Right cardiac atrium (tissue), 5 donors: ENCODE results near the gene SLC6A9. TPM values are rescaled to one million over a fixed set of nuclear protein-coding genes. Genes with fewer than 3 reads are reported as not detected.
A peak's percentile ranks its signal among the peaks of the same experiment; 100 is the strongest.

Experiments used
- ATAC-seq, 2 donors: fragments of 200-7000 bp; cut with Tn5 transposase; one replicate each; pipeline versions ENCODE4 v1.8.0 to v1.9.1; 2020; ENCODE audit warnings: moderate library complexity in 2 of 2, mild to moderate bottlenecking in 1 of 2
- DNase-seq, 3 donors: peaks; one replicate each; pipeline ENCODE4 v3.0.0-alpha.2; 2020
- H3K27ac ChIP-seq: one replicate; pipeline ENCODE4 v1.5.1; 2013; ENCODE audit warnings: mild to moderate bottlenecking, low read length, control low read depth, moderate library complexity
- H3K27me3 ChIP-seq: one replicate; pipeline ENCODE4 v1.6.1; 2013; ENCODE audit not compliant: control insufficient read depth, insufficient read depth
- H3K4me1 ChIP-seq: one replicate; pipeline ENCODE4 v1.6.1; 2013; ENCODE audit warnings: low read length; ENCODE audit not compliant: control insufficient read depth, insufficient read depth
- H3K4me3 ChIP-seq: one replicate; pipeline ENCODE4 v1.5.1; 2013; ENCODE audit warnings: low read length, control low read depth
- H3K9me3 ChIP-seq: one replicate; pipeline ENCODE4 v1.6.1; 2013; ENCODE audit warnings: low read length; ENCODE audit not compliant: control insufficient read depth
- WGBS: extraction: QIAGEN DNeasy Blood & Tissue Kit; methylation state at CpG from one replicate; pipeline ENCODE4 v1.1.7; 2013; 5-methylcytosine and 5-hydroxymethylcytosine counted together
- intact Hi-C, 4 donors: fragments of 100-400 bp; cut with DNase I; formaldehyde crosslinking; loops; one replicate each; pipeline versions ENCODE4 v1.11.0 to v1.14.0; 2022 to 2023
- polyA plus RNA-seq: library from polyadenylated mRNA; stranded (reverse); fragments of 200-250 nt; gene quantifications from one replicate; pipeline ENCODE4 v1.2.3, GENCODE V29; 2013
- total RNA-seq, 4 donors: library from RNA; stranded (reverse); fragmentation: NEBNext Ultra II Directional; extraction: Animal tissue kit (Norgen Biotek cat#: 25700); gene quantifications; one replicate each; pipeline ENCODE4 v1.2.1, GENCODE V29; 2021
- donor health status: healthy with polysubstance abuse.
- donor health status: DM: no; HTN: yes; CAD: no.
- donor health status: DM: no; HTN: no; CAD: no.
- donor health status: DM: no; HTN: yes; CAD: no; lungs with severe emphysema.
- donor health status: DM: yes; HTN: yes; CAD: no.

Gene SLC6A9
- total and polyA plus RNA-seq, 5 donors = 0.95 to 1.6 (median 1.1) TPM

GRCh38 chr1:43968348-43968948, 62.8 kb downstream of the SLC6A9 start:
- Histone ChIP-seq H3K27me3 (no peaks in the 10 kb centered on the region), H3K4me3 (no peak overlapping the region), H3K27ac (no peak overlapping the region), H3K4me1 (peaks cover 5% of the 10 kb centered on the region), H3K9me3 (no peaks in the 10 kb centered on the region)
- intact Hi-C loops = no loop called here
- no peak for ATAC-seq
- WGBS = 79% methylated on average over 6 of the region's 6 CpGs
- no peak for DNase-seq

- peaks cover 1% of the 10 kb centered on the region for H3K4me1 ChIP-seq
- H3K27ac ChIP-seq = no peak overlapping the region
- 92% methylated on average over 3 of the region's 3 CpGs for WGBS
- no peak for DNase-seq
- intact Hi-C loops = no loop called here
- no peaks in the 10 kb centered on the region for H3K9me3 ChIP-seq
- no peak for ATAC-seq
- H3K27me3 ChIP-seq = no peaks in the 10 kb centered on the region
- H3K4me3 ChIP-seq = no peak overlapping the region
Measured at GRCh38 chr1:43965316-43965715, 65.9 kb downstream of the SLC6A9 start.

GRCh38 chr1:43963890-43964289, 67.4 kb downstream of the SLC6A9 start:
- H3K27me3 ChIP-seq = no peaks in the 10 kb centered on the region
- no peak overlapping the region for H3K27ac ChIP-seq
- no peaks in the 10 kb centered on the region for H3K9me3 ChIP-seq
- H3K4me3 ChIP-seq = no peak overlapping the region
- H3K4me1 ChIP-seq = no peaks in the 10 kb centered on the region
- DNase-seq (no peak), ATAC-seq (no peak)
- intact Hi-C loops = no loop called here
- 59% methylated on average over 5 of the region's 5 CpGs for WGBS

- Histone ChIP-seq H3K9me3 (no peaks in the 10 kb centered on the region), H3K27ac (no peak overlapping the region), H3K4me1 (no peaks in the 10 kb centered on the region), H3K27me3 (no peaks in the 10 kb centered on the region), H3K4me3 (no peak overlapping the region)
- DNase-seq (no peak), ATAC-seq (no peak)
- WGBS = 87% methylated on average over 3 of the region's 3 CpGs
- intact Hi-C loops = no loop called here
Measured at GRCh38 chr1:43963006-43963405, 68.3 kb downstream of the SLC6A9 start.

- Histone ChIP-seq H3K4me1 (no peaks in the 10 kb centered on the region), H3K9me3 (no peaks in the 10 kb centered on the region), H3K4me3 (no peak overlapping the region), H3K27me3 (no peaks in the 10 kb centered on the region), H3K27ac (no peak overlapping the region)
- intact Hi-C loops = no loop called here
- ATAC-seq (no peak), DNase-seq (no peak)
- WGBS = 83% methylated on average over 2 of the region's 2 CpGs
Measured at GRCh38 chr1:43962324-43962723, 68.9 kb downstream of the SLC6A9 start.

- ATAC-seq (no peak), DNase-seq (no peak)
- Histone ChIP-seq H3K9me3 (no peaks in the 10 kb centered on the region), H3K27ac (no peak overlapping the region), H3K4me3 (no peak overlapping the region), H3K27me3 (no peaks in the 10 kb centered on the region), H3K4me1 (no peaks in the 10 kb centered on the region)
- intact Hi-C loops = no loop called here
- WGBS = 72% methylated on average over 3 of the region's 3 CpGs
Measured at GRCh38 chr1:43961692-43962091, 69.6 kb downstream of the SLC6A9 start.

GRCh38 chr1:43960798-43961197, 70.5 kb downstream of the SLC6A9 start:
- H3K27me3 ChIP-seq = no peaks in the 10 kb centered on the region
- no peaks in the 10 kb centered on the region for H3K9me3 ChIP-seq
- intact Hi-C loops = no loop called here
- 93% methylated on average over 8 of the region's 8 CpGs for whole genome bisulfite sequencing
- H3K27ac ChIP-seq = no peak overlapping the region
- H3K4me3 ChIP-seq = no peak overlapping the region
- no peak for DNase-seq
- no peak for ATAC-seq
- no peaks in the 10 kb centered on the region for H3K4me1 ChIP-seq

GRCh38 chr1:43958351-43959255, 72.7 kb downstream of the SLC6A9 start:
- Histone ChIP-seq H3K4me3 (no peak overlapping the region), H3K9me3 (no peaks in the 10 kb centered on the region), H3K27me3 (no peaks in the 10 kb centered on the region), H3K27ac (no peak overlapping the region), H3K4me1 (no peaks in the 10 kb centered on the region)
- ATAC-seq = no peak
- intact Hi-C loops = no loop called here
- no peak for DNase-seq
- 83% methylated on average over 9 of the region's 9 CpGs for WGBS

- Histone ChIP-seq H3K9me3 (no peaks in the 10 kb centered on the region), H3K4me3 (no peak overlapping the region), H3K4me1 (no peaks in the 10 kb centered on the region), H3K27me3 (no peaks in the 10 kb centered on the region), H3K27ac (no peak overlapping the region)
- DNase-seq (peak in 1 of 3 donors; percentile 39), ATAC-seq (no peak)
- WGBS = 84% methylated on average over 7 of the region's 7 CpGs
- intact Hi-C loops = no loop called here
Measured at GRCh38 chr1:43957407-43958040, 73.7 kb downstream of the SLC6A9 start.

- WGBS = 96% methylated on average over 8 of the region's 8 CpGs
- no peaks in the 10 kb centered on the region for H3K4me1 ChIP-seq
- H3K9me3 ChIP-seq = no peaks in the 10 kb centered on the region
- H3K27ac ChIP-seq = no peak overlapping the region
- H3K27me3 ChIP-seq = no peaks in the 10 kb centered on the region
- intact Hi-C loops = no loop called here
- DNase-seq (no peak), ATAC-seq (no peak)
- H3K4me3 ChIP-seq = no peak overlapping the region
Measured at GRCh38 chr1:43956234-43956633, 75.0 kb downstream of the SLC6A9 start.

- no peaks in the 10 kb centered on the region for H3K27me3 ChIP-seq
- no peak overlapping the region for H3K4me3 ChIP-seq
- no peak for DNase-seq
- H3K4me1 ChIP-seq = no peaks in the 10 kb centered on the region
- 88% methylated on average over 5 of the region's 5 CpGs for WGBS
- no peak for ATAC-seq
- H3K27ac ChIP-seq = no peak overlapping the region
- no peaks in the 10 kb centered on the region for H3K9me3 ChIP-seq
- intact Hi-C loops = no loop called here
Measured at GRCh38 chr1:43954036-43954435, 77.2 kb downstream of the SLC6A9 start.
